GM04503 (cell line): Measurements from ENCODE around the gene ALDH3B1.

Experiments used
- DNase-seq: peaks from one replicate; pipeline ENCODE4 v3.0.0-alpha.2; 2012; ENCODE audit warnings: low read depth

The ALDH3B1 gene

GRCh38 chr11:68044145-68044813, 34.2 kb downstream of the ALDH3B1 start:
- no peak for DNase-seq

DNA sequence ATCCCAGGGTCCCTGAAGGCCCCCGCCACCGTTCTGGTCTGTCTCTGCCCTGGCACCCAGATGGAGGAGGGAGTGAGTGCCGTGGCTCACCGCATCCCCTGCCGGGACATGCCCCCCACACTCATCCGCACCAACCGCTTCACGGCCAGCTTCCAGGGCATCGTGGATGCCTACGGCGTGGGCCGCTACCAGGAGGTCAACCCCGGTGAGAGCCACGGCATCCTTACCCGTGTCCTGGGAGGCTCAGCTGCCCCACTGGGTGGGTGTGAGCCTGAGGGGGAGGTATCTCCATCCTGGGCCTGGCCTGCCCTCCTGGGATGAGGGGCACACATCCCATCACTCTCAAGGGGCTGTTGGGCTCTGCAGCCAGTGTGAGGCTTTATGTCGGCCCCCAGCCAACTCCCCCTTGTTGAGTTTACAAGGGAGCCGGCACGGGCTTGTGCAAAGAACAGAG, 34.8 kb downstream of the ALDH3B1 start:
- no peak for DNase-seq

GRCh38 chr11:68047437-68048290, 37.5 kb downstream of the ALDH3B1 start:
- DNase-seq: no peak

DNA sequence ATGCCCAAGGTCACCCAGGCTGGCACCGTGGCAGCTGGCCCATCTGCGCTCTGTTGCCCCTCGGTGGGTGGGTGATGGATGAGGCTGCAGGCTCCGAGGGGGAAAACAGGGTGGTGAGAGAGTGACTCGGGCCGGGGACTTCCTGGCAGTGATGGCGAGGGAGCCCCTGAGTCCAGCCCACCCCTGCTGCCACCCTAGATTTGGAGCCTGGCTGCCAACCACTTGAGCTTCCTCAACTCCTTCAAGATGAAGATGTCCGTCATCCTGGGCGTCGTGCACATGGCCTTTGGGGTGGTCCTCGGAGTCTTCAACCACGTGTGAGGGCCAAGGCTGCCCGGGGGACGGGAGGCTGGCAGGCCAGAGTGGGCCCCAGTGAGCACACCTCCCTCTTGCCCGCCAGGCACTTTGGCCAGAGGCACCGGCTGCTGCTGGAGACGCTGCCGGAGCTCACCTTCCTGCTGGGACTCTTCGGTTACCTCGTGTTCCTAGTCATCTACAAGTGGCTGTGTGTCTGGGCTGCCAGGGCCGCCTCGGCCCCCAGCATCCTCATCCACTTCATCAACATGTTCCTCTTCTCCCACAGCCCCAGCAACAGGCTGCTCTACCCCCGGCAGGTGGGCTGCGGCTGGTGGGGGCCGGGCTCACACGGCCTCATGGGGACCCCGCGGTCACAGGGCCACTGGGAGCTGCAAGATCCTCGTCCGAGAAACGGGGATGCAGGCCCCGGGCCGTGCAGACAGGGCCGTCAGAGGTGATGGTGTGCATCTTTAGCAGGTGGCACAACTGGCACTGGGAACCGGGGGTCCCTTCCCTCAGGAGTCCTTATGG, 38.8 kb downstream of the ALDH3B1 start:
- no peak for DNase-seq

GRCh38 chr11:68049509-68050370, 39.6 kb downstream of the ALDH3B1 start:
- no peak for DNase-seq

DNA sequence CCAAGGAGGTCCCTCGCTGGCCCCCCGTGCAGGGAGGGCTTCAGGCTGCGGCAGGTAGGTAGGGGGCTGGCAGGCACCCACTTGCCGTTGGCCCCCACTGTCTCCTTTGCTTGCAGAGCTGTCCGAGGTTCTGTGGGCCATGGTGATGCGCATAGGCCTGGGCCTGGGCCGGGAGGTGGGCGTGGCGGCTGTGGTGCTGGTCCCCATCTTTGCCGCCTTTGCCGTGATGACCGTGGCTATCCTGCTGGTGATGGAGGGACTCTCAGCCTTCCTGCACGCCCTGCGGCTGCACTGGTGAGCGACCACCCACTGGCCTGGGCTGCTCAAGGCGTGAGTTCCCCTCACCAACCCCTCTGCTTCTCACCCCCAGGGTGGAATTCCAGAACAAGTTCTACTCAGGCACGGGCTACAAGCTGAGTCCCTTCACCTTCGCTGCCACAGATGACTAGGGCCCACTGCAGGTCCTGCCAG, 40.3 kb downstream of the ALDH3B1 start:
- no peak for DNase-seq

- no peak for DNase-seq
Observed at GRCh38 chr11:68051191-68052136, 41.3 kb downstream of the ALDH3B1 start.

- DNase-seq: no peak
Observed at GRCh38 chr11:68052137-68052873, 42.2 kb downstream of the ALDH3B1 start.

DNA sequence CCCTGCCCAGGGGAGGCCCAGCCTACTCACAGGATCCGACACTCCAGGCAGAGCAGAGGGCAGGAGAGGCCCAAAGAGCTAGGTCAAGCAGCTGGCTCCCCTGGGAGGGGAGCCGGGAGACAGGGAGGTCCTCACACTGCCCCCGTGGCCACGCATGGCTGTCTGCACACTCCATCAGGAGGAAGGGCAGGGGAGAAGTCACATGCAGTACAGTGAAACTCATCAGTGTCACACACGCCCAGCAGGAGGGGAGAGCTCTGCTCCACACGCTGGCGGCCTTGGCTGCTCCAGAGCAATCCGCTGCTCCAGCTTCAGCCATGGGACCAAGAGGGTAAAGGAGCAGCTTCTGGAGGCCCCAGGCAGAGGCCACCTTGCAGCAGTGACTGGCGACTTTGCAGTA, 43.0 kb downstream of the ALDH3B1 start:
- DNase-seq: no peak

DNA sequence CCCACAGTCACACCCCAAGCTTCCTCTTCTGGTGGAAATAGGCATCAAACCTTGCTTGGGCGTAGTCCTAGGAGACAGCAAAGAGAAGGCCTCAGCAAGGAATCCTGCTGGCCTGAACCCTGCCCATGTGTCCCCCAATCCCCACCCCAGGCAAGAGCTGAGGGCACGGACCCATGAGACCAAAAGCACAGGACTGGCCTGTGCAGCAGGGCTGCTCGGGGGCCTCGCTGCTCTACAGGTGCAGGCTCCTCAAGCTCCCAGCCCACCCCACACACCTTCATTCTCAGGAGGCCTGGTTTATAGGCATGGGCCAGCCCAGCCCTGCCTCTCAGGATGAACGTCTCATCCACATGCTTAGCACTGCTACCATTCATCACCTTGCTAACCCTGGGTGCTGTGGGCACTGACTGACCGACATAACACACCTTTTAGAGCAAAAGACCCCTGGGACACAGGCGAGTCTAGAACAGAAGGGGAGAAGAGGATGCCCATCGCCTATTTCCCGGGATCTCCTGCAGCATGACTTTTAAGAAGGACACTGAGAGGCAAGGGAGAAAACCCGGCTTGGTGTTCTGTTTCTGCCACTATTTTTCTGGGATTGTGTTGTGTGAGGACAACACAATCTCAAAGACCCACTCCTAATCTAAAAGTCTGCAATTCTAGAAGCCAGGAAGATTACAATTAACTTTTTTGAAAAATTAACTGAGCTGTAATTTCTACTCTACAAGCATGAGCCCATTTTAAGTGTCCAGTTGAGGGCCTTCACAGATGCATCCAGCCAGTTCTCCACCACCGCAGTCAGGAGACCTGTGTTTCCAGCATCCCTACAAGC, 44.1 kb downstream of the ALDH3B1 start:
- no peak for DNase-seq

GRCh38 chr11:68056317-68057285, 46.5 kb downstream of the ALDH3B1 start:
- no peak for DNase-seq

DNA sequence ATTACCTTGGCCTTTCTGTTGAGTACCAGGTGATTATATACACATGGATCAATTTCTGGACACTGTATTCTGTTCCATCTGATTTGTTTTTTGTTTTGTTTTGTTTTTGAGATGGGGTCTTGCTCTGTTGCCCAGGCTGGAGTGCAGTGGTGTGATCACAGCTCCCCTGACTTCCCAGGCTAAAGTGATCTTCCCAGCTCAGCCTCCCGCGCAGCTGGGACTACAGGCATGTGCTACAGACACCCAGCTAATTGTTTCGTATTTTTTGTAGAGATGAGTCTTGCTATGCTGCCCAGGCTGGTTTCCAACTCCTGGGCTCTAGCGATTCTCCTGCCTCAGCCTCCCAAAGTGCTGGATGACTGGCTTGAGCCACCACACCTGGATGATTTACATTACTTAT, 47.7 kb downstream of the ALDH3B1 start:
- no peak for DNase-seq

GRCh38 chr11:68061508-68061907, 51.4 kb downstream of the ALDH3B1 start:
- no peak for DNase-seq

DNA sequence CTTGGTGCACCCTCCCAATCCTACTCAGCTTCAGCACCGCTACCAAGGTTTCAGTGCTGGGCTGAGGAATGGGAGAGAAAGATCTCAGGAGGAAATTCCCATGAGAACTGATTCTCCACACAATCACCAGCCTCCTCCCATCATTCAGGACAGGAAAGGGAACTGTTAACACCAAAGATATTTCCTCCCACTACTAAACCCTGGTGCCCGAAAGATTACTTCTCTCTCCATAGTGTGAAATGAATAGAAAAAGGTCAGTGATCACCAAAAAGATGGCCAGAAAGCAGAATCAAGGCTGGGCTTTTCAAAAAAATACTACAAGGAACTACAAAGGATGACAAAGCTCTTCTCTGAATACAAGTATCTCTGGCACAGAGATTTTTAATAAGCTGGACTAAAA, 54.8 kb downstream of the ALDH3B1 start:
- DNase-seq: no peak

- DNase-seq: no peak
Observed at GRCh38 chr11:68065841-68066240, 55.7 kb downstream of the ALDH3B1 start.

DNA sequence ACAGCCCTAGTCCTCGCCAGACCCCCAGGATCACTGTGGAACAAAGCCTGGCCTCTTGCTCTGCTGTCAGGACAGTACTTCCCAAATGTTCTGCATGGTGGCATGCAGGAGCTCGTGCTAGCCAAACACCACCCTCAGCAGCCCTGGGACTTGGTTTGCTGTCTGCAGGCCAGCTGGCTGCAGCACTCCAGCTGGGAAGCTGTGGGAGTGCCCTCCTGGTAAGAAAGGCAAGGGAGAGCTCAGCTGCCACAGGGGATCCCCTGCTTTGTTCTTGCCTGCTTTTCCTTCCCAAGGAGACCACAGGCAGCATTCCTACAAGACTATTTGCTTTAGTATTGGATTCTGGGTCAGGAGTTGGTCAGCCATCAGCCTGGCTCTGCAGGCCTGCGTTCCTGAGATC, 56.6 kb downstream of the ALDH3B1 start:
- no peak for DNase-seq

DNA sequence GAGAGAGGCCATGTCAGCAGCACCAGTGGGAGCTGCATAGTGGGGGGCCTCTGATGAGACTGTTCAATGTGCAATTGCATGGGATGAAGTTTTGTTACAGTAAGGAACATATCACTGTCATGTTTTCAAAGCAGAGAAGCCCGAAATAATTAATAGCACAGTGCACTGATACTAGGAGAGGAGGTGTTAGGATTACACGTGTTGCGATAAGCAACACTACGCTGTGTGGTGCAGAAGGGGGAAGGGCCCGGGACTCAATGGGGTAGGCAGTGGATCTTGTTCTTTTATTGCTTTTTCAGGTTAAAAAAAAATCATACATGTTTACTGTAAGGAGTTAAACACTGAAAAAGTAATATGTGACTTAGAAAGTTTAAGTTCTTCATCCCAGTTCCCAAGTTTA, 57.9 kb downstream of the ALDH3B1 start:
- no peak for DNase-seq
